Measurements from ENCODE around the gene MTMR3. TPM values are rescaled to one million over a fixed set of nuclear protein-coding genes. Genes with fewer than 3 reads are reported as not detected.

The MTMR3 gene
- total RNA-seq, 1 donor from 2014 or later = 41.0 TPM

- peaks cover 5% of the 10 kb centered on the region for H4K20me1 ChIP-seq (ENCODE audit: insufficient read depth, low read length)
- no peak overlapping the region for H3K4me2 ChIP-seq (ENCODE audit: low read length)
- Mint-ChIP-seq H3K9me3 (ENCODE audit: unreplicated experiment) (no peaks in the 10 kb centered on the region), H3K27ac (ENCODE audit: unreplicated experiment) (no peak overlapping the region), H3K36me3 (ENCODE audit: low read depth, unreplicated experiment) (peaks cover 15% of the 10 kb centered on the region), H3K4me1 (ENCODE audit: low read depth, unreplicated experiment) (peaks cover 26% of the 10 kb centered on the region), H3K4me3 (ENCODE audit: unreplicated experiment) (no peak overlapping the region), H3K27me3 (ENCODE audit: low read depth, unreplicated experiment) (no peaks in the 10 kb centered on the region)
- H2AFZ ChIP-seq (ENCODE audit: low read depth, low read length) = no peak overlapping the region
- no peak overlapping the region for H3K9ac ChIP-seq (ENCODE audit: low read length)
- TF ChIP-seq, protein P1, sequence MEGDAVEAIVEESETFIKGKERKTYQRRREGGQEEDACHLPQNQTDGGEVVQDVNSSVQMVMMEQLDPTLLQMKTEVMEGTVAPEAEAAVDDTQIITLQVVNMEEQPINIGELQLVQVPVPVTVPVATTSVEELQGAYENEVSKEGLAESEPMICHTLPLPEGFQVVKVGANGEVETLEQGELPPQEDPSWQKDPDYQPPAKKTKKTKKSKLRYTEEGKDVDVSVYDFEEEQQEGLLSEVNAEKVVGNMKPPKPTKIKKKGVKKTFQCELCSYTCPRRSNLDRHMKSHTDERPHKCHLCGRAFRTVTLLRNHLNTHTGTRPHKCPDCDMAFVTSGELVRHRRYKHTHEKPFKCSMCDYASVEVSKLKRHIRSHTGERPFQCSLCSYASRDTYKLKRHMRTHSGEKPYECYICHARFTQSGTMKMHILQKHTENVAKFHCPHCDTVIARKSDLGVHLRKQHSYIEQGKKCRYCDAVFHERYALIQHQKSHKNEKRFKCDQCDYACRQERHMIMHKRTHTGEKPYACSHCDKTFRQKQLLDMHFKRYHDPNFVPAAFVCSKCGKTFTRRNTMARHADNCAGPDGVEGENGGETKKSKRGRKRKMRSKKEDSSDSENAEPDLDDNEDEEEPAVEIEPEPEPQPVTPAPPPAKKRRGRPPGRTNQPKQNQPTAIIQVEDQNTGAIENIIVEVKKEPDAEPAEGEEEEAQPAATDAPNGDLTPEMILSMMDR (IDR thresholded peaks at IDR 0.05; ENCODE audit: insufficient read depth, low read depth, low read length) = no peak
- no peak for TF ChIP-seq EZH2 (IDR thresholded peaks at IDR 0.05; ENCODE audit: insufficient read depth, low read length)
- DNase-seq (ENCODE audit: low read depth) = no peak
- H3K79me2 ChIP-seq (ENCODE audit: insufficient read depth, low read length) = no peaks in the 10 kb centered on the region
- H3K27ac ChIP-seq (ENCODE audit: low read depth, low read length) = no peak overlapping the region
- H3K27me3 ChIP-seq (ENCODE audit: insufficient read depth, low read length) = no peaks in the 10 kb centered on the region
- FAIRE-seq = no peak
- peaks cover 11% of the 10 kb centered on the region for H3K4me1 ChIP-seq (ENCODE audit: insufficient read depth, low read length)
- H3K36me3 ChIP-seq (ENCODE audit: insufficient read depth, low read length) = no peaks in the 10 kb centered on the region
- no peaks in the 10 kb centered on the region for H3K9me3 ChIP-seq (ENCODE audit: insufficient read depth, low read depth, low read length)
- H3K4me3 ChIP-seq (ENCODE audit: insufficient read depth, low read depth, low read length) = no peak overlapping the region
Measured at GRCh38 chr22:30001459-30001858, 118.5 kb downstream of the MTMR3 start.

DNA sequence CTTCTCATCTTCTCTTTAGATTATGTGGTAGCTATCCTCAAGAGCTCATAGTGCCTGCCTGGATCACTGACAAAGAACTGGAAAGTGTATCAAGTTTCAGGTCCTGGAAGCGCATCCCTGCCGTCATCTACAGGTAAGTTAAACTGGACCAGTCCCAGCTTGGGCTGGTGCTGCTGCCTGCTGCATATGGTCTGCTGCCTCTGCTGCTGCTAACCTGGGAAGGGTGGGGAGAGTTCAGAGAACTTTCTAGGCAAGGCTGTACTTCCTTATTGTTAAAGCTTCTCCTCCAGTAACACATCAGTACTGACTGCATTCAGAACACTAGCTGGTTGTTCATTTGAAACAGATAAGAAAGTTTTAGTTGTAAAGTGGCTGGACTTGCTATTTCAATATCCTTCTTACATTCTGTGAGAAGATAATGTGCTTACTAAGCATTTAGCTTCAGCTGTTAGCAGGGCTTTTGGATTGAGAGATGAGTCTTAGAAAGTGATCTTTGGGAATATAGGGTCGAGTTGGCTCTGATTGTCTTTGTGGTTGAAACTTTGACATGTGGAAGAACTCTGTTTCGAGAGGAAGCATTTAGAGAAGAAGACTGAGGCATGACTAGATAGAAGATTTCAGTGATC lies 120.0 kb downstream of the MTMR3 start:
- peaks cover 11% of the 10 kb centered on the region for H3K4me1 ChIP-seq (ENCODE audit: insufficient read depth, low read length)
- DNase-seq (ENCODE audit: low read depth) (no peak), FAIRE-seq (no peak)
- H3K9me3 Mint-ChIP-seq (ENCODE audit: unreplicated experiment) = no peaks in the 10 kb centered on the region
- no peaks in the 10 kb centered on the region for H3K9me3 ChIP-seq (ENCODE audit: insufficient read depth, low read depth, low read length)
- no peak overlapping the region for H3K27ac Mint-ChIP-seq (ENCODE audit: unreplicated experiment)
- H3K4me2 ChIP-seq (ENCODE audit: low read length) = no peak overlapping the region
- H3K36me3 ChIP-seq (ENCODE audit: insufficient read depth, low read length) = peaks cover 8% of the 10 kb centered on the region
- H3K27me3 ChIP-seq (ENCODE audit: insufficient read depth, low read length) = no peaks in the 10 kb centered on the region
- H3K4me1 Mint-ChIP-seq (ENCODE audit: low read depth, unreplicated experiment) = peaks cover 19% of the 10 kb centered on the region
- TF ChIP-seq, protein P1 (IDR thresholded peaks at IDR 0.05; ENCODE audit: insufficient read depth, low read depth, low read length) = no peak
- no peak for TF ChIP-seq EZH2 (IDR thresholded peaks at IDR 0.05; ENCODE audit: insufficient read depth, low read length)
- no peak overlapping the region for H2AFZ ChIP-seq (ENCODE audit: low read depth, low read length)
- H3K4me3 ChIP-seq (ENCODE audit: insufficient read depth, low read depth, low read length) = no peak overlapping the region
- H3K27me3 Mint-ChIP-seq (ENCODE audit: low read depth, unreplicated experiment) = no peaks in the 10 kb centered on the region
- H4K20me1 ChIP-seq (ENCODE audit: insufficient read depth, low read length) = peaks cover 5% of the 10 kb centered on the region
- no peak overlapping the region for H3K27ac ChIP-seq (ENCODE audit: low read depth, low read length)
- H3K36me3 Mint-ChIP-seq (ENCODE audit: low read depth, unreplicated experiment) = peaks cover 15% of the 10 kb centered on the region
- no peak overlapping the region for H3K4me3 Mint-ChIP-seq (ENCODE audit: unreplicated experiment)
- H3K9ac ChIP-seq (ENCODE audit: low read length) = no peak overlapping the region
- H3K79me2 ChIP-seq (ENCODE audit: insufficient read depth, low read length) = no peaks in the 10 kb centered on the region

DNA sequence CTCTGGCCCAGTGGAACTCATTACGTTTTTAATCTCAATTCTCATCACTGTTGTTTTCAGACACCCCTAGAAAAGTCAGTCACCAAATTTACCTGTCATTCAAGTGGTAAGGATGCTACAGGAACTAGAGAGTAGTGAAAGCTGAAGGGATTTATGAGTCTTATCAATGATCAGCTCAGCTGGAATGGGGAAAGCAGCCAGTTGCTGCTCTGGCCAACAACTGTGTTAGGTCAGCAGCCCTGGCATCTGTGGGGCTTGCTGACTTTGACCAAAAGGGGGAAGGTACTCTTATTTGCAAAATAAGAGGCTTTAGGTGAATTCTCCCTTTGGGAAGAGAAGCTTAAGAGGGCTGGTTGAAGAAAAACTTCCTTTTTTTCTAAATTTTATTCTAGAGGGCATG lies 121.1 kb downstream of the MTMR3 start:
- peaks cover 18% of the 10 kb centered on the region for H3K4me1 Mint-ChIP-seq (ENCODE audit: low read depth, unreplicated experiment)
- no peak overlapping the region for H3K27ac Mint-ChIP-seq (ENCODE audit: unreplicated experiment)
- Histone ChIP-seq H3K9ac (ENCODE audit: low read length) (no peak overlapping the region), H3K79me2 (ENCODE audit: insufficient read depth, low read length) (no peaks in the 10 kb centered on the region), H3K36me3 (ENCODE audit: insufficient read depth, low read length) (peaks cover 10% of the 10 kb centered on the region), H4K20me1 (ENCODE audit: insufficient read depth, low read length) (peaks cover 5% of the 10 kb centered on the region), H3K9me3 (ENCODE audit: insufficient read depth, low read depth, low read length) (no peaks in the 10 kb centered on the region), H3K4me2 (ENCODE audit: low read length) (no peak overlapping the region), H2AFZ (ENCODE audit: low read depth, low read length) (no peak overlapping the region), H3K4me3 (ENCODE audit: insufficient read depth, low read depth, low read length) (no peak overlapping the region), H3K27ac (ENCODE audit: low read depth, low read length) (no peak overlapping the region), H3K27me3 (ENCODE audit: insufficient read depth, low read length) (no peaks in the 10 kb centered on the region), H3K4me1 (ENCODE audit: insufficient read depth, low read length) (peaks cover 16% of the 10 kb centered on the region)
- H3K36me3 Mint-ChIP-seq (ENCODE audit: low read depth, unreplicated experiment) = peaks cover 9% of the 10 kb centered on the region
- no peak for TF ChIP-seq EZH2 (IDR thresholded peaks at IDR 0.05; ENCODE audit: insufficient read depth, low read length)
- TF ChIP-seq, protein P1 (IDR thresholded peaks at IDR 0.05; ENCODE audit: insufficient read depth, low read depth, low read length) = no peak
- FAIRE-seq (no peak), DNase-seq (ENCODE audit: low read depth) (no peak)
- no peaks in the 10 kb centered on the region for H3K27me3 Mint-ChIP-seq (ENCODE audit: low read depth, unreplicated experiment)
- H3K9me3 Mint-ChIP-seq (ENCODE audit: unreplicated experiment) = no peaks in the 10 kb centered on the region
- H3K4me3 Mint-ChIP-seq (ENCODE audit: unreplicated experiment) = no peak overlapping the region
